GM18858 (cell line): ENCODE data around the gene ATF7.
"Not testable (repeated sequence)": the region's sequence is repeated elsewhere in the genome, so short reads cannot be mapped to it uniquely, and the experiment has no call there.

Experiments used
- ATAC-seq: cut with Tn5 transposase; IDR thresholded peaks from one replicate; pipeline ENCODE4 v1.9.1; 2021; ENCODE audit not compliant: unreplicated experiment

ATF7 gene

DNA sequence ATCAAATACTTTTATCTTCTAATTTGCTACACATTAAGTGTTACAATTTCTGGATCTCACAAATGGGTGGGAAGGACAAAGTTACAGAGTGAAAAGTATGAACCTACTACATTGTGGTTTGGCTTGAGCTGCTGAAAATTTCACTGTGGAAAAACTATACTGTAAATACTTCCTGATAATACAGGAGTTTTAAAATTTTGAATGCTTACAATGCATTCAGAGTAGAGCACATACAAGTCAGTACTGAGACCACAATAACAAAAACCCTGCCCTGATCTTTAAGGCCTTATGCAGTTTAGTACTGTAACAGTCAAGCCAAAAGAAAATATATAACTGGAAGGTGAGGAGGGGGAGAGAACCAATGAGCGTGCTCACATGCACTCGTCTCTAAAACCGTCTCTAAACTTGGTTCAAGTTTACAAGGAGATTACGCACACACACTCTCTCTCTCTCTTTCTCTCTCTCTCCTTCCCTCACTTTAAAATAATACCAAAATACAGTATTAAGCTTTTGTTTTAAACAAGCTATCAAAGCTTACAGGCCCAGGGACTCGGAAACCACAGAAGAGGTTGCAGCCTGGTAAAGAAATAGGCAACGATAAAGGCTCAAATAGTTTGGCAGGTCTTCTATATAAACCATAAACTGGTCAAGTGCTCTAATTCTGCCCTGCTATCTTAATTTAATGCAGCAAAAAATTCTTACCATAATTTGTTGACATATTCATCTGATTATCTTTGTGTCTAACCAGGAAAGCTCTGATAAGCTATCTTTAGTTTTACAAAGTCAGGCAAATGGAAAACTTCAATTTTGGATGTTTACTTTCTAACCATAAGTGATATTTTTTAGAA lies 58.0 kb downstream of the ATF7 start:
- ATAC-seq = no peak

DNA sequence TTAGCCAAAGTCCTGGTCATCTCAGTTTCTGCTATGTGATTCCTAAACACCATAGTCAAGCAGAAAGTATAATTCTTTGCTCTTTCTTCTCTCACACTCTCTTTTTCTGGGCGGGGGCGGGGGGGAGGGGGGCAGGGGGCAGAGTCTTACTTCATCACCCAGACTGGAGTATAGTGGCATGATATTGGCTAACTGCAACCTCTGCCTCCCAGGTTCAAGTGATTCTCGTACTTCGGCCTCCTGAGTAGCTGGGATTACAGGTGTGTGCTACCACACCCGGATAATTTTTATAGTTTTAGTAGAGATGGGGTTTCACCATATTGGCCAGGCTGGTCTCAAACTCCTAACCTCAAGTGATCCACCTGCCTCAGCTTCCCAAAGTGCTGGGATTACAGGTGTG lies 60.8 kb downstream of the ATF7 start:
- ATAC-seq = not testable (repeated sequence)

DNA sequence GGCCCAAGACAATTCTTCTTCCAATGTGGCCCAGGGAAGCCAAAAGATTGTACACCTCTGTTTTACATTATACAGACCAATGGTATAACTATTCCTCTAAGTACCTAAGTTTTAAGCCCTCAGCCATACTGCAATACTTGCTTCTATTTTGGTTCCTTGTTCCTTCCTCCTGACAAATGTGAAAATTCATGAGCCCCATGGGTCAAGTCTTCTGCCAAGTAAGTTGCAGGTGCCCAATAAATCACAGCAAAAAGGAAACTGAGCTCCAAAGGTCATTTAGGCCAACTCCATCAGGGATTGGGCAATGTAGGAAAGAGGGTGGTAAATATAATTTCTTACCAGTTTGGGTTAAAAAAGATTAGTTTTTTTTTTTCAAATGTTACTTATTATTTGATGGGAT lies 61.2 kb downstream of the ATF7 start:
- no peak for ATAC-seq

GRCh38 chr12:53564278-53564677 lies 61.9 kb downstream of the ATF7 start:
- ATAC-seq = no peak

- no peak for ATAC-seq
Observed at GRCh38 chr12:53563452-53564028, 62.6 kb downstream of the ATF7 start.

DNA sequence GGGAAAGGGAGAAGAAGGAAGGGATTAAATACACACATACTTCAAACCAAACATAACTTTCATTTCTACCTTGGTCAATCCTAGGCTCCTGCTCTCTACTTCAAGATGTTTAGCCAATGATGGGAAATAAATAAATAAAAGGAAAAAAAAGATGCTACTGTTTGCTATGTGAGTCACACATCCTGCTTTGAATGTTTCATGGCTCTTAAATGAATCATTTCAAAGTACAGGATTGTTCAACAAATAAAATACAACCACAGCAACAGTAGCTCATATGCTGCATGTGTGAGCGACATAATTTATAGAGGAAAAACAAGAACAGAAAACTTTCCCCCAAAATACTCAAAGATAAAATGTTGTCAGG lies 64.6 kb downstream of the ATF7 start:
- no peak for ATAC-seq

- ATAC-seq = no peak
Observed at GRCh38 chr12:53560912-53561589, 65.1 kb downstream of the ATF7 start.

GRCh38 chr12:53560351-53560750 lies 65.8 kb downstream of the ATF7 start:
- no peak for ATAC-seq

DNA sequence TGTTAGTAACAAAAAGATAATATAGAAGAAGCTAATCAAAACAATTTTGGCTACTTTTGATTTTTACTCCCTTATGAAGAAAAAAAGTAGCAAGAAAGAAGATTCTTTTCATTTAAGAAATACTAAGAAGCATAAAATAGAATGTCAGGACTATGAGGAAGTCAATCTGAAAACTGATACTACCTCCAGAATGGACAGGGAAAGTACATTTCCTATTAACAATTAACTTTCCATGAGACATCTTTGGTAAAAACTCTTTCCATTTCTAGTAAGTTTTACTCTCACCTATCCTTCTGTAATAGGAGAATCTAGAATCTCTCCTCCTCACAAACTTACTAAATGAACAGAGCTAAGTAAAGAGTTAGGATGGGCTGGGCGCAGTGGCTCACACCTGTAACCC lies 67.6 kb downstream of the ATF7 start:
- ATAC-seq = no peak

DNA sequence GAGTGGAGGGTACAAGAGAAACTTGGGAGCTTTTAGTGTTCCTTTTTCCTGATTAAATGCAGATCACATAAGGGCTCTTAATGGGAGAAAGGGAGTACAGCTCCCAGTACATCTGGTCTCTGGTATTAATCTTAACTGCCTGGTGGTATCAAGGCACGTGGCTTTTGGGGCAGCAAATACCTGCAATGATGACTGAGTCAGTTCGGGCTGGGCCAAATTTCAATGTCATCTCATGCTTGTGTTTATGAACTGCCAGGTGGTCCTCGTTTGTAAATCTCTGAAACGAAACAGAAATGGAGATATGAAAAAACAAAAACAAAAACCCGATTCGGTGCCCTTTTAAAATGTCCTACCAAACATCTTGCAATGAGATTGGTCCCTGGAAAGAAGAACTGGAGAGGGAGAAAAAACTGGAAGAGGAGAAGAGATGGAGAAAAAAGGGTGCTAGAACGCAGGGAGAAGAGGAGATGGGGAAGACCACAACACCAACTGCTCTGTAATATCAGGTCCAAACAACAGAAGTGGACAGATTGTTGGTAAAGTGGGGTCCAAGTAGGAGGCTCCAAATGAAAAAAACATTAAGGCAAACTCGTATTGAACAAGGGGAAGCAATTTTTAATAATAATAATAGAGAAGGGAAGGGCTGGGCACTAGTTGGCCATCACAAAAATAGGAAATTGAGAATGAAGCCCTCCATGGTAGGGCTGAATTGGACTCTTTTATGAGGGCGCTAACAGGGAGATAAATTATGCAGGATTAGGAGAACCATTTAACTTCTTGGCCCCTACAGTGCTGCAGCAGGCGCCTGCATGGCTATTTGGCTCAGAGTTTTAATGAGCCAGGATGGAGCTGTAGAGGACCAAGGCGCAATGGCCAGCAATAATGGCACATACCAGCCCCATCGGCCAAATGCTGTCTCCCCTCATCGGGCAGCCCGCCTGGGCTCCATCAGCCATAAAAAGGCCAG lies 73.5 kb downstream of the ATF7 start:
- no peak for ATAC-seq

GRCh38 chr12:53551889-53552291 lies 74.3 kb downstream of the ATF7 start:
- ATAC-seq = no peak

DNA sequence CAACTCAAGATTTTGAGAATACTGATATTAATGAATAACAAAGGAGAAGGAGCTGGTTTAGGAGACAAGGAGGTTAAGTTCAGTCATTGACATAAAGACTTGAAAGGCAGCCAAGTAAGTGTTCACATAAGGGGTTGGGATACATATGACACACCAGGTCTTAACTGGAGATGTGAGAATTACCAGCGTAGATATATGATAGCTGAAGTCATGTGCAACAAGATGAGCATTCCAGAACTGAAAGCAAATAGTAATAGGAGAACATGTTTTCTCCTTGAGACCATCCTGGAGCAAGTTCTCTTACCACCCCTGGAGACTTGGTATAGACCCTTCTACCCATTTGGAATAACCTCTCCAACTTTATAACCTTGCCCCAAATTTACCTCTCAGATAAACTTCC lies 75.6 kb downstream of the ATF7 start:
- no peak for ATAC-seq

DNA sequence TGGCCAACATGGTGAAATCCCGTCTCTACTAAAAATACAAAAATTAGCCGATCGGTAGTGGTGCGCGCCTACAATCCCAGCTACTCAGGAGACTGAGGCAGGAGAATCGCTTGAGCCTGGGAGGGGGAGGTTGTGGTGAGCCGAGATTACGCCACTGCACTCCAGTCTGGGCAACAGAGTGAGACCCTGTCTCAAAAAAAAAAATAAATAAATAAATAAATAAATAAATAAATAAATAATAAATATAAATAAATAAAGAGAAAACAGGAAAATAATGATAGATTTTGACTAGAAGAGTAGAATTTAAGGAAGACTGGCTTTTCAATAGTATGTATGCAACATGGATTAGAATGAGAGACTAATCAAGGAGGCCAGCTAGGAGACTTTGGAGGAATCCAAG lies 76.1 kb downstream of the ATF7 start:
- not testable (repeated sequence) for ATAC-seq

DNA sequence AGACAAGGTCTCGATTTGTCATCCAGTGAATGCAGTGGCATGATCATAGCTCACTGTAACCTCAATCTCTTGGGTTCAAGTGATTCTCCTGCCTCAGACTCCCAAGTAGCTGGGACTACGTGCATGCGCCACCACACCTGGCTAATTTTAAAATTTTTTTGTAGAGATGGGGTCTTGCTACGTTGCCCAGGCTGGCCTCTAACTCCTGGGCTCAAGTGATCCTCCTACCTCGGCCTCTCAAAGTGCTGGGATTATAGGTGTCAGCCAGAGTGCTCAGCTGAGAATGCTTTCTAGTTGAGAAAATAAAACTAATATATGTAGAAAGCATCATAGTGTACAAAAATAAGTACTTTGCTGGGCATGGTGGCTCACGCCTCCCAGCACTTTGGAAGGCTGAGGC lies 77.8 kb downstream of the ATF7 start:
- not testable (repeated sequence) for ATAC-seq

- ATAC-seq = no peak
Observed at GRCh38 chr12:53543539-53543938, 82.6 kb downstream of the ATF7 start.

DNA sequence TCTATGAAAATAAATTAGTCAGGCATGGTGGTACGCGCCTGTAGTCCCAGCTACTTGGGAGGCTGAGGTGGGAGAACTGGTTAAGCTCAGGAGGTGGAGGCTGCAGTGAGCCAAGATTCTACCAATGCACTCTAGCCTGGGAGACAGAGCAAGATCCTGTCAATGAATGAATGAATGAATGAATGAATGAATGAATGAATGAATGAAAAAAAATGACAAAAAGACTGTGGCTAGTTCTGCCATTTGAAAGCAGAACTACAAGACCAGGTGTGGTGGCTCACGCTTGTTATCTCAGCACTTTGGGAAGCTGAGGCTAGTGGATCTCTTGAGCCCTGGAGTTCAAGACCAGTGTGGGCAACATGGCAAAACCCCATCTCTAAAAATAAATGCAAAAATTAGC lies 86.7 kb downstream of the ATF7 start:
- no peak for ATAC-seq

DNA sequence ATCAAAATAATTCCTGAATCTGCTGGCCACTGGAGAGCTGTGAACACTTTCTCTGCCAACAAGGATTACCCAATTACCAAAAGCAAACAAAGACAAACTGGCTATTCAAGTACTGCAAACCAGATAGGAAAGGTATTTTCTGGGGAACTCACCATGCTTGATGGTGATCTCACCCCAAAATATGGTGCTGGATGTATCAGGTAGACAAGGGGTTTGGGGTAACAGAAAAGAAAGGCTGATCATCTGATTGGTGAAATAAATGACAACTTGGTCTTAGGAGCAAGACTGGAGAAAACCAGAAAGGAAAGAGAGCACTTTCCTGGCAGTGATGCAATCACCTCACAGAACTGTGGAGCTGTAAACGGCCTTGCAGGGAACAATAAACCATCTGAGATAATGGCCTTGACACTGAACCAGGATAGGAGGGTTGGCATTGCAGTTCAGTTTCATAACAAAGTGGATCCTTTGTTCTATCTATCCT lies 87.9 kb downstream of the ATF7 start:
- ATAC-seq = no peak

DNA sequence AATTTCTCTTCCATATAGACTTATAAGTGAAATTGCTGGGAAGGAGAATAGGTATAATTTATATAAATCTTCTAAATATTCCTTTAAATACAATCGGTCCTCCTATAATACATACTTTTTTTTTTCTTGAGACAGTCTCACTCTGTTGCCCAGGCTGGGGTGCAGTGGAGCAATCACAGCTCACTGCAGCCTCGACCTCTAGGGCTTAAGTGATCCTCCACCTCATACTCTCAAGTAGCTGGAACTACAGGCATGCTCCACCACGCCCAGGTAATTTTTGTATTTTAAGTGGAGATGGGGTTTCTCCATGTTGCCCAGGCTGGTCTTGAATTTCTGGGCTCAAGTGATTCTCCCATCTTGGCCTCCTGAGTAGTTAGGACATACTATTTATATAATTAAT lies 89.2 kb downstream of the ATF7 start:
- ATAC-seq = no peak

DNA sequence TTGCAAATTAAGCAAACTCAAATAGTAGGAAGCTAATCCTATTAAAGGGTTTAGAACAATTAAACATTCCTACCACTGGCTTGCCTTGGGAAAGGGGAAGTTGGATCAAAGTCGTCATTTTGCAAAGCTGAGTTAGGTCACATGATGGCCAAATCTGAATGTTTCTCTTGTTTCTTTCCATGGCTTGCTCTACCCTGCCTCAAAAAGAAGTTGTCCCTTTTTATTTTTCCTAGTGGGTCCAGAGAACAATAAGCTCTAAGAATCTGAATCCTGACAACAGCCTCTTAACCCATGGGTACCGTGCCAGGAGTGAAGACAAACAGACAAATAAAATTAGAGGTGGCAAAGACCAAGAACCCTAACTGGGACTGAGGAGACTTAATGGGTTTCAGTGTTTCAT lies 92.7 kb downstream of the ATF7 start:
- no peak for ATAC-seq

DNA sequence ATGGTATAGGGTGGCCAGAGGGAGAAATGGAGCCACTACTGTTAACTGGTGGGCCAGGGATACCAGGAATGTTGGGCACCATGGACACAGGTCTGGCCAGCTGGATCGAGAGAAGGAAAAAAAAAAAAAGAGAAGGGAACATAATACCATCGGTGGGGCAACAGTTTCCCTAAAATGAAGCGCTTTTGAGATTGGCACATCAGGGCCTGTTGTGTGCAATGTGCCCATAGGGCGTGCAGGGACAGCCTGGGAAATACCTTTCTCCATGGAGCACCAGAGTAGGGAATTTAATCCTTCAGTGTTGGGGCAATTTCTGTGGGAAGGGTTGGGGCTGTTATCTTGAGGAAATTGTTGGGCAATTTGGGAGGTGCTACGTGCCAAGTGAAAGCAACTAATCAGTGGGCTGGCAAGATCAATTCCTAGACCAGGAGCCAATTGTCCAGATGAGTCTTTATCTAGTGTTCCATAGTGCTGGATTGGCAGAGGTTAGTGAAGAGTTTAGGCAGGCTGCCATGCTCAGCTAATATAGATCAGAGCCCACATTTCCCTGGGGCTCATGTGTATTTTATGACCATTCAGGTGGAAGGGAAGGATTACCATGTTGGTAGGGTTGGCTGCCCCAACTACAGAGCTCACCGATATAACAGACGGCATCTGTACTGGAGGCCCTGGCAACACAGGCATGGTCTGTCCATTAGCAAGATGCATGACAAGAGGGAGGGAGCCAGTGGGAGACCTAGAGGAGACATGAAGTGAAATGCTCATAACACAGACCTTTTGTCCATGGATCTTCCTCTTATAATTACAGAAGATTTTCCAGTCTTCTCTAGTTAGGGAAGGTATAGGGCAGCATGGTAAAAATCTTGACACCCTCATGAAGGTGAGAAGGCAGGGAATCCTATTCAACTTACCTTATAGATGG lies 93.4 kb downstream of the ATF7 start:
- ATAC-seq = no peak
